ENCODE results near the gene HORMAD2. TPM values are rescaled to one million over a fixed set of nuclear protein-coding genes. Genes with fewer than 3 reads are reported as not detected.

Gene HORMAD2
- total RNA-seq, 4 donors from 2014 or later = not detected

GRCh38 chr22:30223303-30223702 is 143.0 kb downstream of the HORMAD2 start:
- 55 to 69% methylated on average over 9 to 14 of the region's 15 CpGs for WGBS, 2 donors
- intact Hi-C loops (cut with DNase I) = no loop called here
- no peaks in the 10 kb centered on the region for H3K9me3 ChIP-seq
- no peak overlapping the region for H3K27ac ChIP-seq
- H3K27me3 ChIP-seq = no peaks in the 10 kb centered on the region
- no peak for DNase-seq
- no peaks in the 10 kb centered on the region for H3K4me1 ChIP-seq
- TF ChIP-seq POLR2A (IDR thresholded peaks at IDR 0.05) (no peak), CTCF (IDR thresholded peaks at IDR 0.05) (no peak)
- no peak overlapping the region for H3K4me3 ChIP-seq (replicated peaks in 1 of 3)
- no peaks in the 10 kb centered on the region for H3K36me3 ChIP-seq

- no peak overlapping the region for H3K27ac ChIP-seq
- WGBS, 2 donors = 63 to 71% methylated on average over 11 of the region's 11 CpGs
Observed at GRCh38 chr22:30224161-30224857, 144.0 kb downstream of the HORMAD2 start.

GRCh38 chr22:30225220-30225927 is 145.1 kb downstream of the HORMAD2 start:
- no peak for TF ChIP-seq POLR2A (IDR thresholded peaks at IDR 0.05)
- TF ChIP-seq CTCF (IDR thresholded peaks at IDR 0.05) = no peak
- no peaks in the 10 kb centered on the region for H3K27me3 ChIP-seq
- intact Hi-C loops (cut with DNase I) = no loop called here
- no peak overlapping the region for H3K4me3 ChIP-seq (replicated peaks in 1 of 3)
- H3K27ac ChIP-seq = no peak overlapping the region
- no peaks in the 10 kb centered on the region for H3K4me1 ChIP-seq
- H3K36me3 ChIP-seq = no peaks in the 10 kb centered on the region
- H3K9me3 ChIP-seq = no peaks in the 10 kb centered on the region
- DNase-seq = no peak
- 90 to 92% methylated on average over 7 of the region's 7 CpGs for WGBS, 2 donors

More at GRCh38 chr22:30224161-30224857, 144.0 kb downstream of the HORMAD2 start:
- TF ChIP-seq CTCF (IDR thresholded peaks at IDR 0.05) = no peak
- no peak for TF ChIP-seq POLR2A (IDR thresholded peaks at IDR 0.05)
- no peak for DNase-seq
- no peaks in the 10 kb centered on the region for H3K9me3 ChIP-seq
- no peaks in the 10 kb centered on the region for H3K27me3 ChIP-seq
- H3K4me3 ChIP-seq (replicated peaks in 1 of 3) = no peak overlapping the region
- intact Hi-C loops (cut with DNase I) = no loop called here
- no peaks in the 10 kb centered on the region for H3K4me1 ChIP-seq
- H3K36me3 ChIP-seq = no peaks in the 10 kb centered on the region

- TF ChIP-seq CTCF (IDR thresholded peaks at IDR 0.05) (no peak), POLR2A (IDR thresholded peaks at IDR 0.05) (no peak)
- Histone ChIP-seq H3K36me3 (no peaks in the 10 kb centered on the region), H3K9me3 (no peaks in the 10 kb centered on the region), H3K27me3 (no peaks in the 10 kb centered on the region), H3K27ac (no peak overlapping the region), H3K4me1 (no peaks in the 10 kb centered on the region), H3K4me3 (replicated peaks in 1 of 3) (no peak overlapping the region)
- DNase-seq = no peak
- intact Hi-C loops (cut with DNase I) = no loop called here
- 91 to 92% methylated on average over 11 of the region's 11 CpGs for WGBS, 2 donors
Observed at GRCh38 chr22:30226192-30226832, 146.0 kb downstream of the HORMAD2 start.

Other genes starting within 250 kb of the HORMAD2 start
- gene ASCC2, start 242.2 kb upstream of the HORMAD2 start, total RNA-seq = 10 to 100 TPM; 47.6 to 66.8 (median 51.3) TPM
- 100 to 1,000 TPM in 1 of 4 donors, 10 to 100 TPM in 3; 52.8 to 101 (median 69.1) TPM for gene MTMR3, start 197.3 kb upstream of the HORMAD2 start, total RNA-seq
- 1 to 10 TPM in 3 of 4 donors, under 1 TPM in 1; 0.89 to 2.6 (median 2.2) TPM for gene LIF, start 166.3 kb downstream of the HORMAD2 start, total RNA-seq
- gene OSM, start 186.4 kb downstream of the HORMAD2 start, total RNA-seq = under 1 TPM in 1 of 4 donors, not detected in 3; 0.40 TPM
- 10 to 100 TPM; 16.5 to 36.0 (median 27.7) TPM for gene CASTOR1, start 209.0 kb downstream of the HORMAD2 start, total RNA-seq
- gene TBC1D10A, start 246.5 kb downstream of the HORMAD2 start, total RNA-seq = 10 to 100 TPM; 28.4 to 44.7 (median 35.9) TPM

Data from thyroid gland (tissue), 4 donors.